Pancreas (tissue), 10 donors: ENCODE measurements around the gene F2RL3. TPM values are rescaled to one million over a fixed set of nuclear protein-coding genes. Genes with fewer than 3 reads are reported as not detected.
"Not testable (repeated sequence)": the region's sequence is repeated elsewhere in the genome, so short reads cannot be mapped to it uniquely, and the experiment has no call there.

Experiments used
- ATAC-seq, 4 donors: fragments of 200-7000 bp; cut with Tn5 transposase; one replicate each; pipeline versions ENCODE4 v1.8.0 to v1.9.1; 2020; ENCODE audit warnings: mild to moderate bottlenecking in 4 of 4, moderate library complexity in 4 of 4
- DNase-seq, 6 donors: peaks; one replicate each; pipeline ENCODE4 v3.0.0-alpha.2; 2020
- FAIRE-seq: peaks from 2 replicates; lab custom pipeline; 2012; peaks lifted over from hg19 to GRCh38; lab: Jason Lieb, UNC
- H3K27ac ChIP-seq, 4 donors: fragments of 200-600 bp; sonication (generic); 1 replicate in 3 of 4; 2 replicates in 1 of 4; pipeline versions ENCODE4 v1.5.0 to v1.8.0; 2020
- H3K27me3 ChIP-seq, 4 donors: fragments of 200-600 bp; one replicate each; pipeline ENCODE4 v1.8.0; 2021
- H3K36me3 ChIP-seq, 3 donors: fragments of 200-600 bp; sonication (generic) in 1 of 3; one replicate each; pipeline versions ENCODE4 v1.5.0 to v1.8.0; 2020 to 2021
- H3K4me1 ChIP-seq, 3 donors: fragments of 200-600 bp; one replicate each; pipeline ENCODE4 v1.8.0; 2021
- H3K4me3 ChIP-seq, 4 donors: fragments of 200-600 bp; sonication (generic) in 2 of 4; one replicate each; pipeline versions ENCODE4 v1.5.0 to v1.8.0; 2020 to 2021
- H3K9me3 ChIP-seq, 4 donors: fragments of 200-600 bp; one replicate each; pipeline ENCODE4 v1.8.0; 2021
- WGBS, 2 donors: extraction: QIAGEN DNeasy Blood & Tissue Kit; methylation state at CpG; one replicate each; pipeline ENCODE4 v1.1.7; 2013; 5-methylcytosine and 5-hydroxymethylcytosine counted together
- intact Hi-C, 3 donors: fragments of 100-400 bp; cut with DNase I; formaldehyde crosslinking; loops; one replicate each; pipeline versions ENCODE4 v1.11.1 to v1.14.2; 2022
- polyA plus RNA-seq, 2 donors: library from polyadenylated mRNA; stranded (reverse); fragments of 200-250 nt; gene quantifications; one replicate each; pipeline ENCODE4 v1.2.3, GENCODE V29; 2013
- total RNA-seq, 6 donors: library from RNA; stranded (reverse); fragmentation: NEBNext Ultra II Directional in 4 of 6; extraction: Animal tissue kit (Norgen Biotek cat#: 25700) in 4 of 6; gene quantifications; one replicate each; pipeline versions ENCODE4 v1.2.1 to v1.2.4, GENCODE V29; 2021 to 2023
- TF ChIP-seq, protein P1 (sequence below), 4 donors: fragments of 200-600 bp; sonication (generic) in 3 of 4; IDR thresholded peaks; one replicate each; pipeline versions ENCODE4 v1.5.0 to v1.8.0; 2021; ENCODE audit warnings: antibody characterized with exemption in 4 of 4
- donor health status: healthy with polysubstance abuse.
- donor health status: DM: no; HTN: no; CAD: no; lungs with moderate emphysema.
- donor health status: DM: no; HTN: no; CAD: no.
- donor health status: control.
- donor health status: control.
- donor health status: Bipolar disorder and iron deficiency.
- donor health status: DM: yes; HTN: yes; CAD: no.
- donor health status: DM: no; HTN: no; CAD: no.
- donor health status: DM: no; HTN: no; CAD: no.
- donor health status: DM: yes; HTN: yes; CAD: no.

F2RL3 gene
- total and polyA plus RNA-seq, 8 donors, result 0.24 to 9.0 (median 1.8) TPM

DNA sequence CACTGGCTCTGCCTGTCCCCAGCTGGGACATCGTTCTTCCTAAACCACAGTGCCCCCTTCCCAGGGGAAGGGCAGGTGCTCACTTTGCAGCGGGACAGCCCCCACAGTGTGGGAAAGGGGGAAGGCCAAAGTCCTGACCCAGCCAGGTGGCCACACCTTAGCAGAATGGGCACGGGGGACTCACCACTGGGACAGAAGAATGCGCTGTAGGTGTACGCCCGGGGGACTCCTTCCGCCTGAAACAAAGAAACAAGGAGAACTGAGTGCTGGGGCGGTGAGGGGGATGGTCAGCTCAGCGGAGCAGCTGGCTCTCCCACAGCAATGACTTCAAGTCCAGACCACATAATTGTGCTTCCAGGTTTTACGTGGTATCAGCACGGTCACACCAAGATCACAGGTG is 49.4 kb downstream of the F2RL3 start:
- H3K36me3 ChIP-seq, result no peaks in the 10 kb centered on the region
- WGBS, 2 donors, result 63 to 81% methylated on average over 11 of the region's 11 CpGs
- DNase-seq (peak in 1 of 6 donors; percentile 16), ATAC-seq (no peak), FAIRE-seq (no peak)
- no peak overlapping the region for H3K4me3 ChIP-seq
- H3K27ac ChIP-seq, result no peak overlapping the region
- TF ChIP-seq, protein P1, sequence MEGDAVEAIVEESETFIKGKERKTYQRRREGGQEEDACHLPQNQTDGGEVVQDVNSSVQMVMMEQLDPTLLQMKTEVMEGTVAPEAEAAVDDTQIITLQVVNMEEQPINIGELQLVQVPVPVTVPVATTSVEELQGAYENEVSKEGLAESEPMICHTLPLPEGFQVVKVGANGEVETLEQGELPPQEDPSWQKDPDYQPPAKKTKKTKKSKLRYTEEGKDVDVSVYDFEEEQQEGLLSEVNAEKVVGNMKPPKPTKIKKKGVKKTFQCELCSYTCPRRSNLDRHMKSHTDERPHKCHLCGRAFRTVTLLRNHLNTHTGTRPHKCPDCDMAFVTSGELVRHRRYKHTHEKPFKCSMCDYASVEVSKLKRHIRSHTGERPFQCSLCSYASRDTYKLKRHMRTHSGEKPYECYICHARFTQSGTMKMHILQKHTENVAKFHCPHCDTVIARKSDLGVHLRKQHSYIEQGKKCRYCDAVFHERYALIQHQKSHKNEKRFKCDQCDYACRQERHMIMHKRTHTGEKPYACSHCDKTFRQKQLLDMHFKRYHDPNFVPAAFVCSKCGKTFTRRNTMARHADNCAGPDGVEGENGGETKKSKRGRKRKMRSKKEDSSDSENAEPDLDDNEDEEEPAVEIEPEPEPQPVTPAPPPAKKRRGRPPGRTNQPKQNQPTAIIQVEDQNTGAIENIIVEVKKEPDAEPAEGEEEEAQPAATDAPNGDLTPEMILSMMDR (IDR thresholded peaks at IDR 0.05), result no peak
- H3K9me3 ChIP-seq, result no peaks in the 10 kb centered on the region
- intact Hi-C loops, result no loop called here
- no peaks in the 10 kb centered on the region for H3K27me3 ChIP-seq
- no peaks in the 10 kb centered on the region for H3K4me1 ChIP-seq

DNA sequence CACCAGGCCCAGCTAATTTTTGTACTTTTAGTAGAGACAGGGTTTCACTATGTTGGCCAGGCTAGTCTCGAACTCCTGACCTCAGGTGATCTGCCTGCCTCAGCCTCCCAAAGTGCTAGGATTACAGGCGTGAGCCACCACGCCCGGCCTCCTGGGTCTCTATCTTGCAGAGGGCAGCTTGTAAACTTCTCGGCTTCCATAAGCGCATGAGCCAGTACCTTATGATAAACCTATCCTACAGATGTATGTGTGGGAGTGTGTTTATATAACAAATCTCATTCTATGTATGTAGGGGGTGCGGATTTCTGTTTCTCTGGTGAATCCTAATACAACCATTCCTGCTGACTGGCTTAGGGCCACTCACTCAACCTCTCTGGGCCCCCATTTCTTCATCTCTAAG is 51.3 kb downstream of the F2RL3 start:
- H3K9me3 ChIP-seq, H3K4me3 ChIP-seq, ATAC-seq, FAIRE-seq, H3K4me1 ChIP-seq, intact Hi-C loops, H3K36me3 ChIP-seq, H3K27ac ChIP-seq, H3K27me3 ChIP-seq: not testable (repeated sequence)
- 90 to 97% methylated on average over 7 of the region's 7 CpGs for WGBS, 2 donors
- DNase-seq, result peak in 1 of 6 donors; percentile 16

DNA sequence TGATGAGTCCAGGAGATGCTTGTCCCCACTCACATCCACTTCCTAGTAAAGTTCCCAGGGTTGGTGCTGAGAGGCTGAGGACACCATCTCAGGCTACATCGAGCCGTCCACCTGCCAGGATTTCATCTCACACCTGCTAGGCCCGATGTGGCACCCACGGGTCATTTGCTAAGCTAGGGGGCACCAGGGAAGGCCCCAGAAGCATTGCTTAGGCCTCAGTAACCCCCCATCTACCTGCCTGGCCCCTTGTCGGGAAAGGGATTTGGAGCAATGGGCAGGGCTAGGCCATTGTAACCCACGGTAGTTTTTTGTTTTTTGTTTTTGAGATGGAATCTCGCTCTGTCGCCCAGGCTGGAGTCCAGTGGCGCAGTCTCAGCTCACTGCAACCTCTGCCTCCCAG is 51.8 kb downstream of the F2RL3 start:
- Histone ChIP-seq H3K27ac (no peak overlapping the region), H3K27me3 (no peaks in the 10 kb centered on the region), H3K4me1 (no peaks in the 10 kb centered on the region), H3K9me3 (no peaks in the 10 kb centered on the region), H3K4me3 (no peak overlapping the region), H3K36me3 (no peaks in the 10 kb centered on the region)
- FAIRE-seq, result no peak
- ATAC-seq, result no peak
- TF ChIP-seq, protein P1 (IDR thresholded peaks at IDR 0.05), result no peak
- intact Hi-C loops, result no loop called here
- WGBS, 2 donors, result 75 to 91% methylated on average over 9 of the region's 9 CpGs
- peak in 1 of 6 donors; percentile 4 for DNase-seq

Other genes with a start within 250 kb of the F2RL3 start
- 10 to 100 TPM; 34.1 to 56.1 (median 43.7) TPM for gene SMIM7, start 228.9 kb upstream of the F2RL3 start, total RNA-seq
- gene SMIM7, start 228.9 kb upstream of the F2RL3 start, polyA plus RNA-seq, result 10 to 100 TPM; 49.3 to 77.8 TPM
- 1 to 10 TPM; 1.2 to 3.5 (median 2.0) TPM for gene TMEM38A, start 227.9 kb upstream of the F2RL3 start, total RNA-seq
- 1 to 10 TPM; 1.4 to 4.0 TPM for gene TMEM38A, start 227.9 kb upstream of the F2RL3 start, polyA plus RNA-seq
- 1 to 10 TPM in 5 of 6 donors, under 1 TPM in 1; 0.79 to 1.8 (median 1.2) TPM for gene NWD1, start 169.2 kb upstream of the F2RL3 start, total RNA-seq
- 1 to 10 TPM in 1 of 2 donors, under 1 TPM in 1; 0.57 to 1.3 TPM for gene NWD1, start 169.2 kb upstream of the F2RL3 start, polyA plus RNA-seq
- gene SIN3B, start 59.6 kb upstream of the F2RL3 start, total RNA-seq, result 10 to 100 TPM; 13.6 to 27.6 (median 17.9) TPM
- 10 to 100 TPM; 43.3 to 51.8 TPM for gene SIN3B, start 59.6 kb upstream of the F2RL3 start, polyA plus RNA-seq
- 1 to 10 TPM in 3 of 6 donors, under 1 TPM in 3; 0.60 to 4.2 (median 0.99) TPM for gene CPAMD8, start 137.8 kb downstream of the F2RL3 start, total RNA-seq
- gene CPAMD8, start 137.8 kb downstream of the F2RL3 start, polyA plus RNA-seq, result 1 to 10 TPM; 3.0 to 5.2 TPM
- gene HAUS8, start 186.5 kb downstream of the F2RL3 start, total RNA-seq, result 1 to 10 TPM; 2.0 to 5.6 (median 2.1) TPM
- 10 to 100 TPM in 1 of 2 donors, 1 to 10 TPM in 1; 6.5 to 12.0 TPM for gene HAUS8, start 186.5 kb downstream of the F2RL3 start, polyA plus RNA-seq
- 10 to 100 TPM; 16.6 to 49.2 (median 20.8) TPM for gene MYO9B, start 186.8 kb downstream of the F2RL3 start, total RNA-seq
- gene MYO9B, start 186.8 kb downstream of the F2RL3 start, polyA plus RNA-seq, result 10 to 100 TPM; 40.9 to 53.4 TPM